NCI-H82 (cell line): ENCODE results near the gene DRG2.
A peak's percentile ranks its signal among the peaks of the same experiment; 100 is the strongest.

Experiments
- DNase-seq: peaks from one replicate; lab custom pipeline; 2025; lab: John Stamatoyannopoulos, UW

The DRG2 gene

GRCh38 chr17:18143044-18143936, 55.5 kb downstream of the DRG2 start:
- DNase-seq: peak; percentile 71

GRCh38 chr17:18144261-18144660, 56.5 kb downstream of the DRG2 start:
- no peak for DNase-seq

DNA sequence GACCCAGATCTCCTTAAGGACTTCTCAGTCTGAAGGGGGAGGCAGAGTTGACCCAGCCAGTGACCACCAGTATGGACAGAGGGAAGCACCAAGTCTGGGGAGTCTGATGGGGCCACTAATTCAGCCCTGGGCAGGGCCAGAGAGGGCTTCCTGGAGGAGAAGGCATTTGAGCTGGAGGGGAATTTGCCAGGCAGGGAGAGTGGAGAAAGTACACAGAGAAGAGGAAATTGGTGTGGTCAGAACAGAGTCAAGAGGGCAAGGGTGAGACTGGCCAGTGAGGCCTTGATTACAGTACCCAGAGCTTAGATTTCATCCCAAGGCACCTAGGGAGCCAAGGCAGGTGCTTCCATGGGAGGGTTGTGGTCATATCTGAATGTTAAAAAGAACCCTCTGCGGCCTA, 57.1 kb downstream of the DRG2 start:
- DNase-seq: no peak

DNA sequence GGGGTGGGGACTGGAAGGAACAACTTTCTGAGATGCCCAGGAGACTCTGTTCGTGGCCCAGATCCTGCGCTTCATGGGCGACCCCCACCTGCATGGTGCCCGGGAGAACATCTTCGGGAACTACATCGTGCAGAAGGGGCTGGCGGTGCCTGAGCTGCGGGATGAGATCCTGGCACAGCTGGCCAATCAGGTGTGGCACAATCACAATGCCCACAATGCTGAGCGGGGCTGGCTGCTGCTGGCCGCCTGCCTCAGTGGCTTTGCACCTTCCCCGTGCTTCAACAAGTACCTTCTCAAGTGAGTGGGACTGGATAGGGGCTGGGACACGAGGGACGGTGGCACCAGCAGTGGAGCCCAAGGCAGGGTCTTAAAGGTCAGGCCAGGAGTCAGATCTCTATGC, 58.1 kb downstream of the DRG2 start:
- no peak for DNase-seq

GRCh38 chr17:18146259-18146658, 58.5 kb downstream of the DRG2 start:
- no peak for DNase-seq

DNA sequence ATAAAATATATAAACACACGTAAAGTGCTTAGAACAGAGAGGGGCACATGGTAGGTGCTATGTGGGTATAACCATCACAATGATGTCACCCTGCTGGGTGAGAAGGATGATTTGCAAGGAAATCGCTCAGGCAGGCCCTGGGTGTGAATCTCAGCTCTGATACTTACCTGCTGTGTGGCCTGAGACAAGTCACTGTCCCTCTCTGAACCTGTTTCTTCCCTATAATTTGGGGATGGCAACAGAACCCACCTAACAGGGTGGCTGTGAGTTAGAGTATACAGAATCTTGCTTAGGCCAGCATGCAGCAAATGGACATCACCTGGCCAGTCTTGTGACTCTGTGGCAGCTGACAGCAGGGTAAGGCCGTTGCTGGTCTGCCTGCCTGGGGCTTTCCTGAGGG, 59.2 kb downstream of the DRG2 start:
- DNase-seq: no peak

DNA sequence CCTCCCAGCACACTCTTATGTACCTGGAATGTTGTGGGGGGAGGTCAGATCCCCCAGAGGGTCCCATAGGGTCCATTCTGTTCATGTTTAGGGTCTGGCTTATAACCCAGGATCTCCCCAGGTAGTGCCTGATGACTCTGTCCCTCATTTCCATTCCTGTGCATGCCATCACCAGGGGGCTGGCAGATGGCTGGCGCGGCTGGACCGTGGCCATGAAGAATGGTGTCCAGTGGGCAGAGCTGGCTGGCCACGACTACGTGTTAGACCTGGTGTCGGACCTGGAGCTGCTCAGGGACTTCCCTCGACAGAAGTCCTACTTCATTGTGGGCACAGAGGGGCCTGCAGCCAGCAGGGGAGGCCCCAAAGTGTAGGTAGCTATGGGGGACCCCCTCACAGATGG, 60.8 kb downstream of the DRG2 start:
- no peak for DNase-seq

GRCh38 chr17:18151290-18151689, 63.5 kb downstream of the DRG2 start:
- no peak for DNase-seq

DNA sequence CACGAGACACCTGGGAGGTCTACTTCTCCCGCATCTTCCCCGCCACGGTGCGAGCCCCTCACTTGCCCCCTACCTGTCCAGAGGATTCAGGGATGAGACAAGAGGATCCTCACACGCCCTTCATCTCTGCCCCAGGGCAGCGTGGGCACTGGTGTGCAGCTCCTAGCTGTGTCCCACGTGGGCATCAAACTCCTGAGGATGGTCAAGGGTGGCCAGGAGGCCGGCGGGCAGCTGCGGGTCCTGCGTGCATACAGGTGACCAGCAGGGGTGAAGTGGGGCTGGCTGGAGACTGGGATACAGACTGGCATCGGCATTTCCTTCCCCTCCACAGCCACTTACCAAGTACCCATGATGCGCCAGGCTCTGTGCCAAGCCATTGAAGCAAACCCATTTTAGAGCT, 67.4 kb downstream of the DRG2 start:
- DNase-seq: no peak

DNA sequence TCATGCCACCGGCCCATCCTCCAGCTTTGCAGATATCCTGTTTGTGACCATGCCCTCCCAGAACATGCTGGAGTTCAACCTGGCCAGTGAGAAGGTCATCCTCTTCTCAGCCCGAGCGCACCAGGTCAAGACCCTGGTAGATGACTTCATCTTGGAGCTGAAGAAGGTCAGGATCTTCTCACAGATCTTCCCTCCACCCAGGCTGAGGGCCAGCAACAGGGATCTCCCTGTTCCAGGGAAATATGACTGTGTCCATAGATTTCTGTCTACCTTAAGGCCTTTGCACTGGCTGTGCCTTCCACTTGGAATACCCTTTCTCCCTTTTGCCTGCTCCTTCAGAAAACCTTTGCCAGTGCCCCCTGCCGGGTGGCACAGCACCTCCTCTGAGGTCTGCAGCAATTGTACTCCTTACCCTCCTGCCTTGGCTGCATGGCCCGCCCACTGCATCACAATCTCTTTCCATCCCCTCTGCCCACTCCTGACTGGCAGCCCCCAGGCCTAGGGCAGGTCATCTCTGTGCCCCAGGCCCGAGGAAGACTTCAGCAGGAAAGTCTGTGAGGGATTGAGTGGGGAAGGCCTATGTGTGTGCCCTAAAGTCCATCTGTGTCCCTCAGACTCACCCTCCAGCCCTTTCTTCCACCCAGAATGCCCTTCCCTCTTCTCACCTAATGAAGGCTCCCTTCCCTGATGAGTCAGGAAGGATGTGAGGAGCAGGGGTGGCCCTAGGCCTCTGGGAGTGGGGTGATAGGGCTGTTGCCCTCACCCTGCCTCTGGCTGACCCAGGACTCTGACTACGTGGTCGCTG, 68.6 kb downstream of the DRG2 start:
- no peak for DNase-seq

GRCh38 chr17:18156976-18157280, 69.2 kb downstream of the DRG2 start:
- no peak for DNase-seq
